LNCAP (cell line): Measurements from ENCODE around the gene MAFB.

Source experiments
- TF ChIP-seq, protein P1 (sequence below): fragments of 450-650 bp; IDR thresholded peaks from 2 replicates; pipeline ENCODE4 v1.5.1; 2017; ENCODE audit warnings: mild to moderate bottlenecking

MAFB gene

DNA sequence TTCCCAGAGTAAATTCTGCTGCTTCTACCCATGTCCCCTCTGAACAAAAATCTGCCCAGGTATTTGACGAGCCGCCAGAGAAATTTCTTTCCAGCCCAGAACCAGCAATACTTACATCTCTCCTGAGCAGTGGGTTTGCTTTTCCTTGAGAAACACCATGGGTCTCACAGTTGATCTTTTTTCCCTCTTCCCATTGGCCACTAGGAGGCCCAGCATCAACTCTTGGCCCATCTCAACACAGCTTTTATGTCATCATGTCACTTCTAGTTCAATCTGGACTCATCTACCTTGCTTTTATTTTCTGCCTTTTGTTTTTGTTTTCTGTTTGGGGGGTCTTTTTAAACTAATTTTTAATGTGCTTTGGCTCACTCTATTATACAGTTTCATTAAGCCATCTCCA, 18.8 kb downstream of the MAFB start:
- TF ChIP-seq, protein P1, sequence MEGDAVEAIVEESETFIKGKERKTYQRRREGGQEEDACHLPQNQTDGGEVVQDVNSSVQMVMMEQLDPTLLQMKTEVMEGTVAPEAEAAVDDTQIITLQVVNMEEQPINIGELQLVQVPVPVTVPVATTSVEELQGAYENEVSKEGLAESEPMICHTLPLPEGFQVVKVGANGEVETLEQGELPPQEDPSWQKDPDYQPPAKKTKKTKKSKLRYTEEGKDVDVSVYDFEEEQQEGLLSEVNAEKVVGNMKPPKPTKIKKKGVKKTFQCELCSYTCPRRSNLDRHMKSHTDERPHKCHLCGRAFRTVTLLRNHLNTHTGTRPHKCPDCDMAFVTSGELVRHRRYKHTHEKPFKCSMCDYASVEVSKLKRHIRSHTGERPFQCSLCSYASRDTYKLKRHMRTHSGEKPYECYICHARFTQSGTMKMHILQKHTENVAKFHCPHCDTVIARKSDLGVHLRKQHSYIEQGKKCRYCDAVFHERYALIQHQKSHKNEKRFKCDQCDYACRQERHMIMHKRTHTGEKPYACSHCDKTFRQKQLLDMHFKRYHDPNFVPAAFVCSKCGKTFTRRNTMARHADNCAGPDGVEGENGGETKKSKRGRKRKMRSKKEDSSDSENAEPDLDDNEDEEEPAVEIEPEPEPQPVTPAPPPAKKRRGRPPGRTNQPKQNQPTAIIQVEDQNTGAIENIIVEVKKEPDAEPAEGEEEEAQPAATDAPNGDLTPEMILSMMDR: no peak

- TF ChIP-seq, protein P1: no peak
Measured at GRCh38 chr20:40669692-40670091, 19.3 kb downstream of the MAFB start.

GRCh38 chr20:40668449-40669228, 20.4 kb downstream of the MAFB start:
- TF ChIP-seq, protein P1: no peak

DNA sequence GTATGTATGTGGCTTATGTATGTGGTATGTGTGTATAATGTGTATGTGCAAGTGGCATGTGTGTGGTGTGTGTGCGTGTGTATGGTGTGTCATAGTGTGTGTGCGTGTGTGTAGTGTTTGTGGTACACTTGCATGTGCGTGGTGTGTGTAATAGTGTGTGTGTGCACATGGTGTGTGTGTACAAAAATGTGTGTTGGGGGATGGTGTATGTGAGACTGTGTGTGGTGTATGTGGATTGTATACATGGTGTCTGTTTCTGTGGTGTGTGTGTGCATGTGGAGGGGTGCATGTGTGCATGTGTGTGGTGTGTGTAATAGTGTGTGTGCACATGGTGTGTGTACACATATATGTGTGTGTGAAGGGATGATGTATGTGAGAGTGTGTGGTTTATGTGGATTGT, 21.5 kb downstream of the MAFB start:
- TF ChIP-seq, protein P1: no peak

DNA sequence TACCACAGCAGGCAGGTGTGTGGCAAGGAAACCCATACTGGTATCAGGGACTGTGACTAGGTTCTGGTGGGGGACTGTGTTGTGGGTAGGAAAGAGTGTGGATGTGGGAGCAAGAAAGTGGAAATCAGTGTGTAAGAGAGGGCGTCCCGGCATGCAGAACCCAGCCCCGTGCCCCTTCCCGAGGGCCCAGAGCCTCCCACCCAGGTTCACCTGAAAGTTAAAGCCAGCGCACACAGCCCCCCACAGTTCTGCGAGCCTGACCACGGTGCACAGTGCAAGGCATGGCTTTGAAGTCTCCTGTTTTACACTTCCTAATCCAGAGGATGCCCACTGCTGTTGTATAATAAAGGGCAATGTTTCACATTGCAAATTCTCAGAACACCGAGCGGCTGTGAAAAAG, 22.7 kb downstream of the MAFB start:
- TF ChIP-seq, protein P1: no peak

DNA sequence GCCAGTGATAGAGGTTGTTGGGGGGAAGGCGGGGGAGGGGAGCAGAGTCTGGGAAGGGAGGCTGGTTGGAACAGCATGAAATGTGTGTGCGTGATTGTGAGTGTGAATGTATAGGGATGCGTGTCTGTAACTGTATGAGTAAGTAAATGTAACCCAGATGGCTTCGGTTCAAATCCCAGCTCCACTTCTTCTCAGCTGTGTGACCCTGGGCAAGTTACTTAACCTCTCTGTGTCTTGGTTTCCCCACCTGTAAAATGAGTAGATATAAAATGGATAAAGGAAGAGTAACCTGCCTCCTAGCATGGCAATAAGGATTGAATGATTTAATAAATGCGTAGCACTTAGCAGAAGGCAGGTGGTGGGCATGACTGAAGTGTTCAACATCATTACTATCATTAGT, 24.1 kb downstream of the MAFB start:
- TF ChIP-seq, protein P1: no peak

GRCh38 chr20:40663991-40664880, 24.8 kb downstream of the MAFB start:
- TF ChIP-seq, protein P1: no peak
